A673 (cell line): ENCODE measurements around the gene SELENOS.

Experiments used
- EZH2 ChIP-seq: fragments of 200-600 bp; sonication (generic); IDR thresholded peaks from 2 replicates; pipeline ENCODE4 v1.6.1; 2017; ENCODE audit warnings: borderline replicate concordance, low read depth, mild to moderate bottlenecking, mixed read lengths, antibody characterized with exemption, low read length; ENCODE audit not compliant: poor library complexity, severe bottlenecking
- TF ChIP-seq, protein P1 (sequence below): fragments of 300-800, 200-600 bp; sonication (generic); conservative IDR thresholded peaks from 2 replicates; pipeline ENCODE4 v1.5.1; 2017; ENCODE audit warnings: low read depth, mild to moderate bottlenecking, antibody characterized with exemption, low read length, moderate library complexity, mixed read lengths

DNA sequence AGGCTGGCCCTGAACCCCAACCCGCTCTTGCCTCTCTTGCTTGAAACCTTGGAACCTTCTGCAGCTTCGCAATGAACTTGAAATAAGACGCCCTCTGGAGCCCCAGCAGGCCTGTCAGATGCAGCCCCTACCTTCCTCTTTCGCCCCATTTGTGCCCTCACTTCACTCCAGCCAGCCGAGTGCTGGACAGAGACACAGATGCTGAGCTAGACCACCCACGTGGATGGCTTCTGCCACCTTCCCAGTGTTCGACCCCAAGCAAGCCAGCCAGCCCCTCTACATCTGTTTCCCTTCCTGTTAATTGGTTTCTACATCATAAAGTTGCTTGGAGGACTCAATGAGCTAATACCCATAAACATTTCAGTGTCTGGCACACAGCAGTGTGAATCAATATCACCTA, 41.6 kb upstream of the SELENOS start:
- TF ChIP-seq, protein P1, sequence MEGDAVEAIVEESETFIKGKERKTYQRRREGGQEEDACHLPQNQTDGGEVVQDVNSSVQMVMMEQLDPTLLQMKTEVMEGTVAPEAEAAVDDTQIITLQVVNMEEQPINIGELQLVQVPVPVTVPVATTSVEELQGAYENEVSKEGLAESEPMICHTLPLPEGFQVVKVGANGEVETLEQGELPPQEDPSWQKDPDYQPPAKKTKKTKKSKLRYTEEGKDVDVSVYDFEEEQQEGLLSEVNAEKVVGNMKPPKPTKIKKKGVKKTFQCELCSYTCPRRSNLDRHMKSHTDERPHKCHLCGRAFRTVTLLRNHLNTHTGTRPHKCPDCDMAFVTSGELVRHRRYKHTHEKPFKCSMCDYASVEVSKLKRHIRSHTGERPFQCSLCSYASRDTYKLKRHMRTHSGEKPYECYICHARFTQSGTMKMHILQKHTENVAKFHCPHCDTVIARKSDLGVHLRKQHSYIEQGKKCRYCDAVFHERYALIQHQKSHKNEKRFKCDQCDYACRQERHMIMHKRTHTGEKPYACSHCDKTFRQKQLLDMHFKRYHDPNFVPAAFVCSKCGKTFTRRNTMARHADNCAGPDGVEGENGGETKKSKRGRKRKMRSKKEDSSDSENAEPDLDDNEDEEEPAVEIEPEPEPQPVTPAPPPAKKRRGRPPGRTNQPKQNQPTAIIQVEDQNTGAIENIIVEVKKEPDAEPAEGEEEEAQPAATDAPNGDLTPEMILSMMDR: no peak
- no peak for TF ChIP-seq EZH2
